K562 treated with DMSO at 1 percent for 24 hours (cell line): ENCODE data around the gene VEGFB. TPM values are rescaled to one million over a fixed set of nuclear protein-coding genes. Genes with fewer than 3 reads are reported as not detected.

ENCODE experiments used
- total RNA-seq: library from RNA; unstranded; fragments of 300-600 nt; gene quantifications from 2 replicates; pipeline ENCODE4 v1.2.3, GENCODE V29; 2022; ENCODE audit warnings: low read depth; ENCODE audit not compliant: insufficient read depth

Gene VEGFB
- total RNA-seq: 94.9 and 104 TPM in 2 replicates

GRCh38 chr11:64233913-64234586, at the start of gene VEGFB:
VEGFB (plus strand) TSS chr11:64234584; CDS start chr11:64234834, 250 bp downstream.

GRCh38 chr11:64185693-64186491, 48.5 kb upstream of the VEGFB start, which contains the start of gene STIP1:
STIP1 (plus strand) TSS chr11:64186171; CDS start chr11:64186262, 91 bp downstream.

GRCh38 chr11:64206457-64207255, 27.7 kb upstream of the VEGFB start, which contains the start of gene FERMT3:
FERMT3 (plus strand) TSS chr11:64206721; CDS start chr11:64207365, 644 bp downstream.

GRCh38 chr11:64225608-64226506, 8.5 kb upstream of the VEGFB start, which contains the start of the genes NUDT22 and TRPT1:
NUDT22 (plus strand) TSS chr11:64226274; CDS start chr11:64226653, 379 bp downstream.
TRPT1 (minus strand) TSS chr11:64226186; CDS start chr11:64225860, 326 bp downstream.

GRCh38 chr11:64230171-64230984, 4.0 kb upstream of the VEGFB start, which contains the start of gene DNAJC4:
DNAJC4 (plus strand) TSS chr11:64230548; CDS start chr11:64230855, 307 bp downstream.

GRCh38 chr11:64240435-64241240, 6.3 kb downstream of the VEGFB start, which contains the start of gene FKBP2:
FKBP2 (plus strand) TSS chr11:64241095; CDS start chr11:64242388, 1,293 bp downstream.

GRCh38 chr11:64246871-64247728, 12.7 kb downstream of the VEGFB start, which contains the start of gene PPP1R14B:
PPP1R14B (minus strand) TSS chr11:64246943; CDS start chr11:64246673, 270 bp downstream.

GRCh38 chr11:64251016-64251752, 16.8 kb downstream of the VEGFB start, which contains the start of gene PLCB3:
PLCB3 (plus strand) TSS chr11:64251530; CDS start chr11:64251650, 120 bp downstream.

GRCh38 chr11:64284048-64284961, 49.9 kb downstream of the VEGFB start, which contains the start of gene BAD:
BAD (minus strand) TSS chr11:64284665; CDS start chr11:64284368, 297 bp downstream.

GRCh38 chr11:64284962-64285884, 50.8 kb downstream of the VEGFB start, which contains the start of gene GPR137:
GPR137 (plus strand) TSS chr11:64285848; CDS start chr11:64286525, 677 bp downstream.

Other genes with a start within 250 kb of the VEGFB start
- 98.3 and 104 TPM in 2 replicates for gene OTUB1, start 248.1 kb upstream of the VEGFB start, total RNA-seq
- 0.39 and 0.42 TPM in 2 replicates for gene FLRT1, start 198.7 kb upstream of the VEGFB start, total RNA-seq
- gene MACROD1, start 68.5 kb upstream of the VEGFB start, total RNA-seq: 74.0 and 92.1 TPM in 2 replicates
- 258 and 264 TPM in 2 replicates for gene STIP1, start 48.4 kb upstream of the VEGFB start, total RNA-seq
- 99.5 and 134 TPM in 2 replicates for gene FERMT3, start 27.9 kb upstream of the VEGFB start, total RNA-seq
- gene TRPT1, start 8.4 kb upstream of the VEGFB start, total RNA-seq: 72.1 and 77.0 TPM in 2 replicates
- gene NUDT22, start 8.3 kb upstream of the VEGFB start, total RNA-seq: 101 and 111 TPM in 2 replicates
- 89.8 and 99.8 TPM in 2 replicates for gene DNAJC4, start 4.0 kb upstream of the VEGFB start, total RNA-seq
- 137 and 160 TPM in 2 replicates for gene FKBP2, start 6.5 kb downstream of the VEGFB start, total RNA-seq
- gene PPP1R14B, start 12.4 kb downstream of the VEGFB start, total RNA-seq: 132 and 144 TPM in 2 replicates
- 31.5 and 33.2 TPM in 2 replicates for gene PLCB3, start 16.9 kb downstream of the VEGFB start, total RNA-seq
- 91.4 and 115 TPM in 2 replicates for gene BAD, start 50.1 kb downstream of the VEGFB start, total RNA-seq
- 72.8 and 80.0 TPM in 2 replicates for gene GPR137, start 51.3 kb downstream of the VEGFB start, total RNA-seq
- gene KCNK4, start 56.7 kb downstream of the VEGFB start, total RNA-seq: not detected in 2 replicates
- gene CATSPERZ, start 65.8 kb downstream of the VEGFB start, total RNA-seq: 1.5 and 3.7 TPM in 2 replicates
- 92.4 and 101 TPM in 2 replicates for gene ESRRA, start 70.9 kb downstream of the VEGFB start, total RNA-seq
- gene TRMT112, start 83.0 kb downstream of the VEGFB start, total RNA-seq: 362 and 373 TPM in 2 replicates
- gene PRDX5, start 83.5 kb downstream of the VEGFB start, total RNA-seq: 542 and 543 TPM in 2 replicates
- 16.6 and 17.1 TPM in 2 replicates for gene CCDC88B, start 105.6 kb downstream of the VEGFB start, total RNA-seq
- 30.9 and 35.9 TPM in 2 replicates for gene RPS6KA4, start 124.6 kb downstream of the VEGFB start, total RNA-seq